DND-41 (cell line): ENCODE measurements around the gene NCOA3.

Experiments used
- ATAC-seq: fragments of 200-7000 bp; cut with Tn5 transposase; 3 replicates; pipeline ENCODE4 v1.9.1; 2021; ENCODE audit warnings: low read depth; ENCODE audit not compliant: insufficient read depth
- DNase-seq: peaks from one replicate; pipeline ENCODE4 v3.0.0-alpha.2; 2020
- H2AFZ ChIP-seq: 2 replicates; pipeline ENCODE4 v1.6.0; 2012; ENCODE audit warnings: low read depth, low read length
- H3K27ac ChIP-seq: 2 replicates; pipeline ENCODE4 v1.5.1; 2012; ENCODE audit warnings: low read length, inconsistent platforms
- H3K27me3 ChIP-seq: fragments of 200-600 bp; sonication (generic); 2 replicates; pipeline ENCODE4 v1.6.0; 2012; ENCODE audit warnings: low read length, mild to moderate bottlenecking, inconsistent platforms; ENCODE audit not compliant: insufficient read depth, poor library complexity
- H3K36me3 ChIP-seq: 2 replicates; pipeline ENCODE4 v1.5.1; 2012; ENCODE audit warnings: low read length, inconsistent platforms; ENCODE audit not compliant: insufficient read depth
- H3K4me1 ChIP-seq: 2 replicates; pipeline ENCODE4 v1.5.1; 2012; ENCODE audit warnings: mild to moderate bottlenecking, low read length; ENCODE audit not compliant: insufficient read depth
- H3K4me2 ChIP-seq: 2 replicates; pipeline ENCODE4 v1.6.0; 2012; ENCODE audit warnings: mild to moderate bottlenecking, moderate library complexity, low read length, inconsistent platforms; ENCODE audit not compliant: insufficient read depth
- H3K4me3 ChIP-seq, 2 experiments: fragments of 200-600 bp in 1 of 2; shearing (Covaris generic) in 1 of 2; 2 replicates each; pipeline ENCODE4 v1.5.1; 2012 to 2016; ENCODE audit warnings: inconsistent platforms in 2 of 2, low read length in 2 of 2, mild to moderate bottlenecking in 2 of 2, low read depth in 1 of 2, moderate library complexity in 1 of 2
- H3K79me2 ChIP-seq: 2 replicates; pipeline ENCODE4 v1.6.0; 2012; ENCODE audit warnings: low read length, inconsistent platforms; ENCODE audit not compliant: insufficient read depth
- H3K9ac ChIP-seq: 2 replicates; pipeline ENCODE4 v1.6.0; 2012; ENCODE audit warnings: low read depth, mild to moderate bottlenecking, inconsistent platforms, low read length, moderate library complexity
- H3K9me3 ChIP-seq: 2 replicates; pipeline ENCODE4 v1.5.1; 2012; ENCODE audit warnings: low read length, moderate library complexity, mild to moderate bottlenecking, inconsistent platforms; ENCODE audit not compliant: insufficient read depth, severe bottlenecking
- H4K20me1 ChIP-seq: 2 replicates; pipeline ENCODE4 v1.6.0; 2012; ENCODE audit warnings: low read length; ENCODE audit not compliant: insufficient read depth
- EZH2 ChIP-seq: IDR thresholded peaks from 3 replicates; pipeline ENCODE4 v1.6.1; 2012; ENCODE audit warnings: borderline replicate concordance, low read depth, mild to moderate bottlenecking, moderate library complexity, low read length, inconsistent platforms; ENCODE audit not compliant: severe bottlenecking
- TF ChIP-seq, protein P1 (sequence below): IDR thresholded peaks from 2 replicates; pipeline ENCODE4 v1.5.1; 2012; ENCODE audit warnings: borderline replicate concordance, low read length, moderate library complexity, mild to moderate bottlenecking; ENCODE audit not compliant: poor library complexity, severe bottlenecking; ENCODE audit errors: extremely low read depth

NCOA3 gene

DNA sequence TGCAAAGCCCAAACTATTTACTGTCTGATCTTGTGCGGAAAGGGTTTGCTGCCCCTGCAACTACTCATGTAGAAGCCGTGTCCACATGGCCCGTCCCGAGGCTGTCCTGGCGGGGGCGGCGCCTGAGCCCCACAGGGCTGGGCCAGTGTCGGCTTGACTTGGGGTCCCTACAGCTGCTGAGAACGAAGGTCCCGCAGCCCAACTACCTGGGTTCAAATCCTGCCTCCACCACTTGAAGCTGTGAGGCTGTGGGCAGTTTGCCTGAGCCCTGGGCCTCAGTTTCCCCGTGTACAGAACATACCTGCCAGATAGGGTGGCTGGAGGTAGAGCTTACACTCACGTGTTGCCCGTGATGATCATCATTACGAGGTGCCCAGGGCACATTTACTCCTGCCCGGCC, 172.5 kb downstream of the NCOA3 start:
- ATAC-seq (no peak), DNase-seq (no peak)
- no peaks in the 10 kb centered on the region for H3K4me1 ChIP-seq
- H3K9me3 ChIP-seq = no peaks in the 10 kb centered on the region
- H3K9ac ChIP-seq = no peak overlapping the region
- H3K4me3 ChIP-seq = no peak overlapping the region
- H3K79me2 ChIP-seq = no peaks in the 10 kb centered on the region
- H2AFZ ChIP-seq = no peak overlapping the region
- no peak overlapping the region for H3K27ac ChIP-seq
- no peak for TF ChIP-seq EZH2
- TF ChIP-seq, protein P1, sequence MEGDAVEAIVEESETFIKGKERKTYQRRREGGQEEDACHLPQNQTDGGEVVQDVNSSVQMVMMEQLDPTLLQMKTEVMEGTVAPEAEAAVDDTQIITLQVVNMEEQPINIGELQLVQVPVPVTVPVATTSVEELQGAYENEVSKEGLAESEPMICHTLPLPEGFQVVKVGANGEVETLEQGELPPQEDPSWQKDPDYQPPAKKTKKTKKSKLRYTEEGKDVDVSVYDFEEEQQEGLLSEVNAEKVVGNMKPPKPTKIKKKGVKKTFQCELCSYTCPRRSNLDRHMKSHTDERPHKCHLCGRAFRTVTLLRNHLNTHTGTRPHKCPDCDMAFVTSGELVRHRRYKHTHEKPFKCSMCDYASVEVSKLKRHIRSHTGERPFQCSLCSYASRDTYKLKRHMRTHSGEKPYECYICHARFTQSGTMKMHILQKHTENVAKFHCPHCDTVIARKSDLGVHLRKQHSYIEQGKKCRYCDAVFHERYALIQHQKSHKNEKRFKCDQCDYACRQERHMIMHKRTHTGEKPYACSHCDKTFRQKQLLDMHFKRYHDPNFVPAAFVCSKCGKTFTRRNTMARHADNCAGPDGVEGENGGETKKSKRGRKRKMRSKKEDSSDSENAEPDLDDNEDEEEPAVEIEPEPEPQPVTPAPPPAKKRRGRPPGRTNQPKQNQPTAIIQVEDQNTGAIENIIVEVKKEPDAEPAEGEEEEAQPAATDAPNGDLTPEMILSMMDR = no peak
- no peak overlapping the region for H3K4me2 ChIP-seq
- H3K27me3 ChIP-seq = no peaks in the 10 kb centered on the region
- no peaks in the 10 kb centered on the region for H3K36me3 ChIP-seq
- no peaks in the 10 kb centered on the region; the same call in 1 of the 2 replicates for H4K20me1 ChIP-seq

DNA sequence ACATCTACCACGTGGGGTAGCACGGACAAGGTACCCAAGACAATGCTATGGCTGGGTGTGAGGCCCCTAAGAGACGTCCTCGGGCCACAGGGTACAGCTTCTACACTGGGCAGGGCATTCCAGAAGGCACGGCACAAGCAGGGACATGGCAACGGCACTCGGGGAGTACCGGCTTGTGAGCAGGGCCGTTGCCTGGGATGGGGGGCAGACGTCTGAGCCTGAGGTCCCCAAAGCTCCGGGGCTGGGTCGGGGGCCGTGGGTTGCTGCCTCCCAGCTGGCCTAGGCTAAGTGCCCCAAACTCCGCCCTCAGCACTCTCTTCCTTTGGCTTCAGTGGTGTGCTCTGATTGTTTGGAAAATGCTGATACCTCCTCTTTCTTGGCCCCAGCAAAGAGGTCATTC, 173.0 kb downstream of the NCOA3 start:
- H3K4me2 ChIP-seq = no peak overlapping the region
- H2AFZ ChIP-seq = no peak overlapping the region
- TF ChIP-seq, protein P1 = no peak

DNA sequence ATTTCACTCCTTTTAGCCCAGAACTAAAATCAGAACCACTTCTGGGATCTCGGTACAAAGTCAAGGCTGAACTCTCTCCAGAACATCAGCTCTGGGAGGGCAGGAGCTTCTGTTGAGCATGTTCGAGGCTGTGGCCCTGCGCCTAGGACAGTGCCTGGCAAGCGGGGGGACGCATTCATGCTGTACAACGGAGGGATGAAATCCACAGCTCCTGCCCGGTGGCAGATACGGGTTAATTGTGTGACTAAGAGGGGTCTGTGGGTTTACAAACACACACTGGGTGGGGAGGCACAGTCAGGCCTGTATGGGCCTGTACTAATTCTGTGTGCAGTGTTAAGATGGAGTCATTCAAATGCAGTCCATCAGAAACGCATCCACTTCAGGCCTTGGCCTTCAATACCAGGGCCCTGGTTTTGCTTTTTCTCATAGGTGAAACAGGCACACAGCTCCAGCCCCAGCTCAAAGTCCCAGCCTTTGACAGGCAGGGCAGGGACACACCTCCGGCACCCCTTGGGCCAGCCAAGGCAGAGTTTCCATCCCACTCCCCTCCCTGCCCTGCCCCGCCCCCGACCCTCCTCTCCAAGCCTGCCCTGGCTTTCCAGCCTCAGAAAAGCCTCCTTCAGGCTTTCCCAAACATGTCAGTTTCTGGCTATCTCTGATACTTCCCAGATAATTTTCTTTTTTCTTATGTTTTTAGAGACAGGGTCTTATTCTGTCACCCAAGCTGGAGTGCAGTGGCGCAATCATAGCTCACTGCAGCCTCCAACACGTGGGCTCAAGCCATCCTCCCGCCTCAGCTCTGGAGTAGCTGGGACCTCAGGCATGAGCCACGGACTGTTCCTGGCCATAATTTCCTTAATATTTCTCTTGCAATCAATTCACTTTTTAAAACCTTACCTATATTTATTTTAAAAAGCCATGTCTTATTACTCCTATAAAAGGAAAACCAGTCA, 173.8 kb downstream of the NCOA3 start:
- TF ChIP-seq, protein P1 = no peak
- no peak for TF ChIP-seq EZH2
- Histone ChIP-seq H2AFZ (no peak overlapping the region), H3K4me3 (no peak overlapping the region), H3K9me3 (no peaks in the 10 kb centered on the region), H3K27me3 (no peaks in the 10 kb centered on the region), H4K20me1 (no peaks in the 10 kb centered on the region; the same call in 1 of the 2 replicates), H3K9ac (no peak overlapping the region), H3K36me3 (no peaks in the 10 kb centered on the region), H3K27ac (no peak overlapping the region), H3K4me2 (no peak overlapping the region), H3K4me1 (no peaks in the 10 kb centered on the region), H3K79me2 (no peaks in the 10 kb centered on the region)
- ATAC-seq (no peak), DNase-seq (no peak)

More for the DNA sequence above, 173.0 kb downstream of the NCOA3 start:
- no peaks in the 10 kb centered on the region for H3K9me3 ChIP-seq
- no peaks in the 10 kb centered on the region for H3K79me2 ChIP-seq
- no peak for DNase-seq
- H3K36me3 ChIP-seq = no peaks in the 10 kb centered on the region
- no peak overlapping the region for H3K27ac ChIP-seq
- no peak overlapping the region for H3K9ac ChIP-seq
- H3K4me1 ChIP-seq = no peaks in the 10 kb centered on the region
- H3K4me3 ChIP-seq = no peak overlapping the region
- ATAC-seq = no peak
- H4K20me1 ChIP-seq = no peaks in the 10 kb centered on the region; the same call in 1 of the 2 replicates
- no peaks in the 10 kb centered on the region for H3K27me3 ChIP-seq
